K562 (cell line): ENCODE data around the gene AGFG2. TPM values are rescaled to one million over a fixed set of nuclear protein-coding genes. Genes with fewer than 3 reads are reported as not detected.

ENCODE experiments used
- ATAC-seq: fragments of 200-7000 bp; cut with Tn5 transposase; 3 replicates; pipeline ENCODE4 v1.9.1; 2020; ENCODE audit warnings: moderate library complexity
- BruUV-seq: library from RNA; stranded (reverse); fragments of 400-500 nt; replicated peaks from 2 replicates; lab custom pipeline; 2021; lab: Mats Ljungman, UMichigan
- CTCF ChIA-PET: fragments of 300-600 bp; formaldehyde crosslinking; extraction: SDS; loops from one replicate; lab custom pipeline; 2021; ENCODE audit warnings: low intra/inter-chr PET ratio; lab: Yijun Ruan, JAX
- POLR2A ChIA-PET: fragments of 300-600, 350-650 bp; sonication (Branson Sonifier 250); formaldehyde crosslinking; extraction: SDS; loops from one replicate; lab custom pipeline; 2021; ENCODE audit warnings: antibody characterized with exemption, inconsistent platforms; lab: Yijun Ruan, JAX
- DNase-seq, 4 experiments: peaks; one replicate each; pipeline versions ENCODE4 v3.0.0 to v3.0.0-alpha.2; 2011 to 2018; ENCODE audit warnings: low spot score in 3 of 4, mixed read lengths in 3 of 4; ENCODE audit errors: extremely low read depth in 1 of 4
- FAIRE-seq: peaks from 2 replicates; lab custom pipeline; 2011; peaks lifted over from hg19 to GRCh38; lab: Jason Lieb, UNC
- H2AFZ ChIP-seq: 2 replicates; pipeline ENCODE4 v1.6.0; 2011; ENCODE audit warnings: low read depth, low read length, control low read depth, inconsistent platforms
- H3K27ac ChIP-seq: fragments of 200-600 bp; 3 replicates; pipeline ENCODE4 v1.8.0; 2011; ENCODE audit warnings: low read depth, mild to moderate bottlenecking, control low read depth, inconsistent platforms, low read length, moderate library complexity, mixed read lengths; ENCODE audit errors: extremely low read depth
- H3K27me3 ChIP-seq, 2 experiments: fragments of 300-600 bp in 1 of 2; 2 replicates in 1 of 2; 3 replicates in 1 of 2; pipeline versions ENCODE4 v1.6.0 to v1.8.0; 2011; ENCODE audit warnings: inconsistent platforms in 2 of 2, low read length in 2 of 2, mild to moderate bottlenecking in 1 of 2, mixed read lengths in 1 of 2, moderate library complexity in 1 of 2; ENCODE audit not compliant: control insufficient read depth in 2 of 2, insufficient read depth in 2 of 2
- H3K36me3 ChIP-seq: fragments of 300-600 bp; 3 replicates; pipeline ENCODE4 v1.8.0; 2011; ENCODE audit warnings: mild to moderate bottlenecking, low read length, inconsistent platforms; ENCODE audit not compliant: control insufficient read depth, insufficient read depth
- H3K4me1 ChIP-seq, 2 experiments: fragments of 200-600 bp in 1 of 2; replicated peaks in 1 of 2; 2 replicates in 1 of 2; 3 replicates in 1 of 2; pipeline versions ENCODE4 v1.5.1 to v1.8.0; 2011; ENCODE audit warnings: inconsistent platforms in 2 of 2, low read length in 2 of 2, mild to moderate bottlenecking in 1 of 2, mixed read lengths in 1 of 2, moderate library complexity in 1 of 2; ENCODE audit not compliant: control insufficient read depth in 2 of 2, insufficient read depth in 2 of 2
- H3K4me2 ChIP-seq: 2 replicates; pipeline ENCODE4 v1.6.1; 2011; ENCODE audit warnings: low read length, control low read depth, inconsistent platforms, mixed read lengths; ENCODE audit not compliant: insufficient read depth
- H3K4me3 ChIP-seq: fragments of 200-600 bp; sonication (generic), shearing (Covaris generic); 2 replicates; pipeline ENCODE4 v1.5.1; 2016; ENCODE audit warnings: control low read depth, inconsistent platforms
- H3K79me2 ChIP-seq: fragments of 200-600 bp; 3 replicates; pipeline ENCODE4 v1.8.0; 2011; ENCODE audit warnings: low read length, inconsistent platforms; ENCODE audit not compliant: control insufficient read depth, insufficient read depth
- H3K9ac ChIP-seq, 2 experiments: 2 replicates each; pipeline versions ENCODE4 v1.6.0 to v1.6.1; 2011; ENCODE audit warnings: low read depth in 2 of 2, low read length in 2 of 2, control low read depth in 1 of 2, inconsistent platforms in 1 of 2, mild to moderate bottlenecking in 1 of 2, mixed read lengths in 1 of 2; ENCODE audit not compliant: insufficient read depth in 1 of 2
- H3K9me1 ChIP-seq: one replicate; pipeline ENCODE4 v1.6.0; 2011; ENCODE audit warnings: inconsistent platforms, mild to moderate bottlenecking, low read length, moderate library complexity; ENCODE audit not compliant: control insufficient read depth, insufficient read depth
- H3K9me3 ChIP-seq: replicated peaks from 2 replicates; pipeline ENCODE4 v1.5.1; 2011; ENCODE audit warnings: low read depth, low read length, inconsistent platforms; ENCODE audit not compliant: control insufficient read depth, insufficient read depth
- H4K20me1 ChIP-seq: replicated peaks from 2 replicates; pipeline ENCODE4 v1.6.1; 2011; ENCODE audit warnings: low read length, inconsistent platforms, mixed read lengths; ENCODE audit not compliant: control insufficient read depth, insufficient read depth
- BRF2 ChIP-seq: IDR thresholded peaks from 3 replicates; pipeline ENCODE4 v1.6.1; 2011; ENCODE audit warnings: borderline replicate concordance, mild to moderate bottlenecking; ENCODE audit not compliant: insufficient read length, insufficient read depth
- GTF2F1 ChIP-seq: IDR thresholded peaks from 2 replicates; pipeline ENCODE4 v1.6.1; 2011; ENCODE audit warnings: low read depth, low read length, improper control_type of control experiment
- MCM3 ChIP-seq: fragments of 450-650 bp; IDR thresholded peaks from 2 replicates; pipeline ENCODE4 v1.6.1; 2016
- RHOXF2B ChIP-seq: fragments of 250-450 bp; sonication (Bioruptor Pico); conservative IDR thresholded peaks from 2 replicates; pipeline ENCODE4 v1.5.1; 2021
- WGBS: fragments of 100-300 bp; shearing (Covaris generic); methylation state at CpG from one replicate; pipeline ENCODE4 v1.1.6; 2016; ENCODE audit warnings: low coverage, mixed read lengths; ENCODE audit not compliant: insufficient coverage; ENCODE audit errors: missing lambda C conversion rate; 5-methylcytosine and 5-hydroxymethylcytosine counted together
- in situ Hi-C: fragments of 300-500 bp; cut with MboI; formaldehyde crosslinking; loops from 4 replicates; pipeline ENCODE4 v1.15.0; 2018; ENCODE audit warnings: inconsistent platforms, mixed read lengths
- intact Hi-C: fragments of 100-400 bp; cut with micrococcal nuclease; formaldehyde crosslinking; loops from 2 replicates; pipeline ENCODE4 v1.14.2; 2022
- polyA plus RNA-seq, 8 experiments: library from polyadenylated mRNA; depleted of rRNA in 4 of 8; stranded (reverse) in 5 of 8; unstranded in 3 of 8; fragments of >200 nt; fragmentation: Nextera tagmentation in 2 of 8; fragmentation: Illumina TruSeq in 1 of 8; extraction: Ambion mirVana in 2 of 8; extraction: Trizol in 1 of 8; gene quantifications; 2 replicates each; pipeline versions ENCODE4 v1.2.1 to v1.2.3, GENCODE V29; 2011 to 2014; ENCODE audit warnings: inconsistent platforms in 1 of 8, missing spikeins in 1 of 8
- total RNA-seq, 7 experiments: library from RNA; depleted of rRNA in 6 of 7; stranded (reverse); fragments of >200 nt in 6 of 7; fragmentation: Illumina TruSeq in 2 of 7; extraction: Trizol in 2 of 7; gene quantifications; 2 replicates each; pipeline versions ENCODE4 v1.2.1 to v1.2.3, GENCODE V29; 2011 to 2021; ENCODE audit warnings: low replicate concordance in 1 of 7
- TF ChIP-seq, protein P1 (sequence below), 2 experiments: fragments of 450-650 bp; formaldehyde crosslinking in 1 of 2; IDR thresholded peaks; 2 replicates each; pipeline versions ENCODE4 v1.4.0 to v1.6.1; 2014 to 2020; ENCODE audit warnings: mild to moderate bottlenecking in 2 of 2, borderline replicate concordance in 1 of 2, low read depth in 1 of 2
- TF ChIP-seq, protein P2 (sequence below): sonication (generic); formaldehyde crosslinking; IDR thresholded peaks from 2 replicates; pipeline ENCODE4 v1.8.1; 2022; ENCODE audit warnings: missing genetic modification reagents

The AGFG2 gene
- total and polyA plus RNA-seq, 9 of the 15 experiments (the other 6 are each of a cell fraction or from before 2014, with no cell fraction given) = 0.31 to 23.1 (median 6.5) TPM

DNA sequence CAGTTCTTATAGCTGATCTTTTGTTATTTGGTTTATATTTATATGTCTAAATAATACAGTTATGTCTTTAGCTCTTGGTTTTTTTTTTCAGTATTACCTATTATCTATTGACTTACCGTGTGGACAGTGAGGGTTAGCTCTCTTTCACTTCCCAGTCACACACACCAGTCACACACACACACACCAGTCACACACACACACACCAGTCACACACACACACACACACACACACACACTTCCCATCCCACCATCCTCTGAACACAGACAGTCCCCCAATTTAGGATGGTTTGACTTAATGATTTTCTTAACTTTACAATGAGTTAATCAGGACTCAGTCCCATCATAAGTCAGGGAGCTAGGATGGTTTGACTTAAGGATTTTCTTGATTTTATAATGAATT lies 18.9 kb upstream of the AGFG2 start:
- no peaks in the 10 kb centered on the region for H3K9me3 ChIP-seq
- no peaks in the 10 kb centered on the region for H3K79me2 ChIP-seq
- 18% methylated on average over 1 of the region's 1 CpG for WGBS
- in situ Hi-C loops = no loop called here
- H3K9ac ChIP-seq = no peak overlapping the region
- H3K4me2 ChIP-seq = no peak overlapping the region
- H2AFZ ChIP-seq = no peak overlapping the region
- BruUV-seq = no TSS peak
- DNase-seq = peak in 1 of 4 experiments; percentile 5
- FAIRE-seq = peak; percentile 11
- no peak for ATAC-seq
- intact Hi-C loops = no loop called here
- POLR2A ChIA-PET = interaction anchor here (0.6 to 1.5 kb wide), 4 partner anchors 23 to 371 kb away, joined by 3 to 5 read pairs (median 3); partner anchors contain the start of genes FBXO24, LAMTOR4 and ZCWPW1
- H3K4me1 ChIP-seq = peaks cover 6 to 8% of the 10 kb centered on the region in 2 experiments; a peak in 4 of 5 replicates
- no peak for TF ChIP-seq RHOXF2B (CRISPR knock-in tag)
- TF ChIP-seq, protein P1, sequence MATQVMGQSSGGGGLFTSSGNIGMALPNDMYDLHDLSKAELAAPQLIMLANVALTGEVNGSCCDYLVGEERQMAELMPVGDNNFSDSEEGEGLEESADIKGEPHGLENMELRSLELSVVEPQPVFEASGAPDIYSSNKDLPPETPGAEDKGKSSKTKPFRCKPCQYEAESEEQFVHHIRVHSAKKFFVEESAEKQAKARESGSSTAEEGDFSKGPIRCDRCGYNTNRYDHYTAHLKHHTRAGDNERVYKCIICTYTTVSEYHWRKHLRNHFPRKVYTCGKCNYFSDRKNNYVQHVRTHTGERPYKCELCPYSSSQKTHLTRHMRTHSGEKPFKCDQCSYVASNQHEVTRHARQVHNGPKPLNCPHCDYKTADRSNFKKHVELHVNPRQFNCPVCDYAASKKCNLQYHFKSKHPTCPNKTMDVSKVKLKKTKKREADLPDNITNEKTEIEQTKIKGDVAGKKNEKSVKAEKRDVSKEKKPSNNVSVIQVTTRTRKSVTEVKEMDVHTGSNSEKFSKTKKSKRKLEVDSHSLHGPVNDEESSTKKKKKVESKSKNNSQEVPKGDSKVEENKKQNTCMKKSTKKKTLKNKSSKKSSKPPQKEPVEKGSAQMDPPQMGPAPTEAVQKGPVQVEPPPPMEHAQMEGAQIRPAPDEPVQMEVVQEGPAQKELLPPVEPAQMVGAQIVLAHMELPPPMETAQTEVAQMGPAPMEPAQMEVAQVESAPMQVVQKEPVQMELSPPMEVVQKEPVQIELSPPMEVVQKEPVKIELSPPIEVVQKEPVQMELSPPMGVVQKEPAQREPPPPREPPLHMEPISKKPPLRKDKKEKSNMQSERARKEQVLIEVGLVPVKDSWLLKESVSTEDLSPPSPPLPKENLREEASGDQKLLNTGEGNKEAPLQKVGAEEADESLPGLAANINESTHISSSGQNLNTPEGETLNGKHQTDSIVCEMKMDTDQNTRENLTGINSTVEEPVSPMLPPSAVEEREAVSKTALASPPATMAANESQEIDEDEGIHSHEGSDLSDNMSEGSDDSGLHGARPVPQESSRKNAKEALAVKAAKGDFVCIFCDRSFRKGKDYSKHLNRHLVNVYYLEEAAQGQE (IDR thresholded peaks at IDR 0.05; ENCODE audit: borderline replicate concordance) = no peak
- TF ChIP-seq, protein P1 (CRISPR knock-in tag; IDR thresholded peaks at IDR 0.05; ENCODE audit: low read depth) = no peak
- TF ChIP-seq, protein P2, sequence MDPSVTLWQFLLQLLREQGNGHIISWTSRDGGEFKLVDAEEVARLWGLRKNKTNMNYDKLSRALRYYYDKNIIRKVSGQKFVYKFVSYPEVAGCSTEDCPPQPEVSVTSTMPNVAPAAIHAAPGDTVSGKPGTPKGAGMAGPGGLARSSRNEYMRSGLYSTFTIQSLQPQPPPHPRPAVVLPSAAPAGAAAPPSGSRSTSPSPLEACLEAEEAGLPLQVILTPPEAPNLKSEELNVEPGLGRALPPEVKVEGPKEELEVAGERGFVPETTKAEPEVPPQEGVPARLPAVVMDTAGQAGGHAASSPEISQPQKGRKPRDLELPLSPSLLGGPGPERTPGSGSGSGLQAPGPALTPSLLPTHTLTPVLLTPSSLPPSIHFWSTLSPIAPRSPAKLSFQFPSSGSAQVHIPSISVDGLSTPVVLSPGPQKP (CRISPR knock-in tag) = no peak
- peak; percentile 78 for TF ChIP-seq MCM3
- no peak for TF ChIP-seq BRF2
- no peak for TF ChIP-seq GTF2F1
- H3K9me1 ChIP-seq = no peaks in the 10 kb centered on the region
- no peak overlapping the region for H3K4me3 ChIP-seq
- CTCF ChIA-PET = interaction anchor here (0.5 kb wide), 1 partner anchor 237 kb away, joined by 5 read pairs; no protein-coding TSS in a partner anchor
- H4K20me1 ChIP-seq = no peaks in the 10 kb centered on the region
- H3K27me3 ChIP-seq = no peaks in the 10 kb centered on the region
- no peaks in the 10 kb centered on the region for H3K36me3 ChIP-seq
- H3K27ac ChIP-seq = no peak overlapping the region
